Motor neuron (in vitro differentiated cells): Measurements from ENCODE around the gene EZR. TPM values are rescaled to one million over a fixed set of nuclear protein-coding genes. Genes with fewer than 3 reads are reported as not detected.

Experiments
- ATAC-seq, 8 experiments: fragments of 200-7000 bp; cut with Tn5 transposase; replicated peaks in 6 of 8; 2 replicates each; pipeline ENCODE4 v1.8.0; 2021; ENCODE audit warnings: mild to moderate bottlenecking in 8 of 8, moderate library complexity in 8 of 8
- H3K27ac ChIP-seq, 2 donors: fragments of 250-450 bp; sonication (Bioruptor Pico); 2 replicates each; pipeline ENCODE4 v1.9.0; 2021; ENCODE audit warnings: antibody characterized with exemption in 2 of 2, mild to moderate bottlenecking in 2 of 2, moderate library complexity in 1 of 2
- H3K4me1 ChIP-seq, 2 donors: fragments of 250-450 bp; sonication (Bioruptor Pico); replicated peaks in 1 of 2; 2 replicates each; pipeline ENCODE4 v1.6.1; 2021; ENCODE audit warnings: antibody characterized with exemption in 2 of 2, mild to moderate bottlenecking in 2 of 2, moderate library complexity in 1 of 2
- H3K4me3 ChIP-seq, 5 donors: fragments of 250-450 bp; sonication (Bioruptor Pico); 2 replicates each; pipeline ENCODE4 v1.9.0; 2021; ENCODE audit warnings: antibody characterized with exemption in 5 of 5, mild to moderate bottlenecking in 5 of 5, moderate library complexity in 4 of 5
- WGBS, 10 experiments: fragments of 450-650 bp; shearing (Covaris generic); methylation state at CpG; one replicate each; pipeline ENCODE4 v1.0.0; 2022; 5-methylcytosine and 5-hydroxymethylcytosine counted together
- in situ Hi-C, 9 experiments: fragments of 400-800 bp; cut with MboI; loops; one replicate each; pipeline ENCODE4 v1.15.0; 2021; ENCODE audit warnings: low sequenced_read_pairs in 9 of 9, low pct_unique_long_range_greater_than_20kb in 2 of 9; ENCODE audit not compliant: unreplicated experiment in 9 of 9
- total RNA-seq, 8 experiments: library from RNA; unstranded; fragments of 300-600 nt; gene quantifications; 2 replicates each; pipeline versions ENCODE4 v1.2.3 to v1.2.4, GENCODE V29; 2022

The EZR gene
- total RNA-seq, 8 experiments from 2014 or later: 10.9 to 180 (median 24.5) TPM

- ATAC-seq: peak in 2 of 8 experiments; percentile 15 to 17
- in situ Hi-C loops: no loop called here
- Histone ChIP-seq H3K4me1 (peaks cover 23% of the 10 kb centered on the region in 2 donors), H3K4me3 (no peak overlapping the region), H3K27ac (peak overlapping the region in 1 of 2 donors; percentile 47)
- 54 to 95% (median 81%) methylated on average over 2 to 9 of the region's 9 CpGs; no CpG with 5 or more reads in 3 of the 10 experiments for WGBS, 10 experiments
Measured at GRCh38 chr6:158751921-158752320, 67.2 kb downstream of the EZR start.

- in situ Hi-C loops: no loop called here
Measured at GRCh38 chr6:158751224-158751623, 67.9 kb downstream of the EZR start.

GRCh38 chr6:158744986-158745430 lies 74.2 kb downstream of the EZR start:
- Histone ChIP-seq H3K4me3 (no peak overlapping the region), H3K4me1 (peaks cover 0 to 2% of the 10 kb centered on the region in 2 donors), H3K27ac (no peak overlapping the region)
- peak in 5 of 8 experiments; percentile 51 to 88 (median 65) for ATAC-seq
- in situ Hi-C loops: no loop called here
- WGBS, 10 experiments: 0 to 100% (median 82%) methylated on average over 1 to 5 of the region's 5 CpGs; no CpG with 5 or more reads in 2 of the 10 experiments

More at GRCh38 chr6:158751224-158751623, 67.9 kb downstream of the EZR start:
- no peak overlapping the region for H3K4me3 ChIP-seq
- 80% methylated on average over 1 of the region's 9 CpGs; no CpG with 5 or more reads in 9 of the 10 experiments for WGBS, 10 experiments
- peak in 5 of 8 experiments; percentile 13 to 81 (median 70) for ATAC-seq
- peaks cover 23% of the 10 kb centered on the region in 2 donors for H3K4me1 ChIP-seq
- H3K27ac ChIP-seq: peak overlapping the region in 1 of 2 donors; percentile 47

GRCh38 chr6:158743033-158743651 lies 76.0 kb downstream of the EZR start:
- H3K27ac ChIP-seq: no peak overlapping the region
- 50 to 100% (median 89%) methylated on average over 1 to 5 of the region's 6 CpGs; no CpG with 5 or more reads in 1 of the 10 experiments for WGBS, 10 experiments
- in situ Hi-C loops: no loop called here
- H3K4me1 ChIP-seq: peaks cover 0 to 2% of the 10 kb centered on the region in 2 donors
- H3K4me3 ChIP-seq: no peak overlapping the region
- no peak for ATAC-seq

GRCh38 chr6:158739673-158740072 lies 79.5 kb downstream of the EZR start:
- WGBS, 10 experiments: 60 to 100% (median 100%) methylated on average over 1 of the region's 1 CpG; no CpG with 5 or more reads in 2 of the 10 experiments
- no peak for ATAC-seq
- Histone ChIP-seq H3K4me1 (peaks cover 0 to 3% of the 10 kb centered on the region in 2 donors), H3K27ac (no peak overlapping the region), H3K4me3 (no peak overlapping the region)
- in situ Hi-C loops: no loop called here

- ATAC-seq: peak in 7 of 8 experiments; percentile 30 to 75 (median 51)
- H3K4me1 ChIP-seq: peaks cover 0 to 3% of the 10 kb centered on the region in 2 donors
- in situ Hi-C loops: no loop called here
- no peak overlapping the region for H3K4me3 ChIP-seq
- 59 to 100% (median 81%) methylated on average over 2 to 9 of the region's 12 CpGs for WGBS, 10 experiments
- H3K27ac ChIP-seq: no peak overlapping the region
Measured at GRCh38 chr6:158737710-158738615, 81.2 kb downstream of the EZR start.

GRCh38 chr6:158737082-158737709 lies 82.0 kb downstream of the EZR start:
- ATAC-seq: no peak
- 25 to 100% (median 95%) methylated on average over 1 to 3 of the region's 3 CpGs; no CpG with 5 or more reads in 2 of the 10 experiments for WGBS, 10 experiments
- Histone ChIP-seq H3K4me1 (peaks cover 0 to 3% of the 10 kb centered on the region in 2 donors), H3K27ac (no peak overlapping the region), H3K4me3 (no peak overlapping the region)
- in situ Hi-C loops: no loop called here

GRCh38 chr6:158735009-158735408 lies 84.2 kb downstream of the EZR start:
- in situ Hi-C loops: no loop called here
- 57 to 83% (median 80%) methylated on average over 1 to 3 of the region's 3 CpGs; no CpG with 5 or more reads in 3 of the 10 experiments for WGBS, 10 experiments
- Histone ChIP-seq H3K4me3 (no peak overlapping the region), H3K27ac (no peak overlapping the region), H3K4me1 (peaks cover 0 to 3% of the 10 kb centered on the region in 2 donors)
- no peak for ATAC-seq

GRCh38 chr6:158730541-158730907 lies 88.6 kb downstream of the EZR start:
- WGBS, 10 experiments: 87 to 100% (median 95%) methylated on average over 2 to 9 of the region's 18 CpGs; no CpG with 5 or more reads in 1 of the 10 experiments
- no peaks in the 10 kb centered on the region for H3K4me1 ChIP-seq
- ATAC-seq: no peak
- H3K27ac ChIP-seq: no peak overlapping the region
- no peak overlapping the region for H3K4me3 ChIP-seq
- in situ Hi-C loops: no loop called here

GRCh38 chr6:158729906-158730540 lies 89.1 kb downstream of the EZR start:
- 72 to 100% (median 90%) methylated on average over 2 to 6 of the region's 6 CpGs; no CpG with 5 or more reads in 1 of the 10 experiments for WGBS, 10 experiments
- in situ Hi-C loops: no loop called here
- no peaks in the 10 kb centered on the region for H3K4me1 ChIP-seq
- H3K4me3 ChIP-seq: no peak overlapping the region
- H3K27ac ChIP-seq: no peak overlapping the region
- ATAC-seq: no peak

GRCh38 chr6:158725704-158726103 lies 93.5 kb downstream of the EZR start:
- Histone ChIP-seq H3K27ac (no peak overlapping the region), H3K4me3 (no peak overlapping the region), H3K4me1 (no peaks in the 10 kb centered on the region)
- ATAC-seq: no peak
- 40 to 100% (median 97%) methylated on average over 1 to 8 of the region's 8 CpGs; no CpG with 5 or more reads in 1 of the 10 experiments for WGBS, 10 experiments
- in situ Hi-C loops: no loop called here

- in situ Hi-C loops: loop anchor here in 6 of 9 experiments (25.0 kb wide), 3 partner anchors 240 to 390 kb away; no protein-coding TSS in a partner anchor
- no peak for ATAC-seq
Measured at GRCh38 chr6:158722176-158722729, 96.9 kb downstream of the EZR start.

More at GRCh38 chr6:158722176-158722729, 96.9 kb downstream of the EZR start:
- no peak overlapping the region for H3K27ac ChIP-seq
- no peak overlapping the region for H3K4me3 ChIP-seq
- WGBS, 10 experiments: 40 to 100% (median 82%) methylated on average over 1 to 5 of the region's 5 CpGs; no CpG with 5 or more reads in 1 of the 10 experiments
- no peaks in the 10 kb centered on the region for H3K4me1 ChIP-seq
